ENCODE data around the gene TXNRD2.
A peak's percentile ranks its signal among the peaks of the same experiment; 100 is the strongest.

TXNRD2 gene
- total RNA-seq = 11.6 to 18.2 reads per million in 2 experiments

DNA sequence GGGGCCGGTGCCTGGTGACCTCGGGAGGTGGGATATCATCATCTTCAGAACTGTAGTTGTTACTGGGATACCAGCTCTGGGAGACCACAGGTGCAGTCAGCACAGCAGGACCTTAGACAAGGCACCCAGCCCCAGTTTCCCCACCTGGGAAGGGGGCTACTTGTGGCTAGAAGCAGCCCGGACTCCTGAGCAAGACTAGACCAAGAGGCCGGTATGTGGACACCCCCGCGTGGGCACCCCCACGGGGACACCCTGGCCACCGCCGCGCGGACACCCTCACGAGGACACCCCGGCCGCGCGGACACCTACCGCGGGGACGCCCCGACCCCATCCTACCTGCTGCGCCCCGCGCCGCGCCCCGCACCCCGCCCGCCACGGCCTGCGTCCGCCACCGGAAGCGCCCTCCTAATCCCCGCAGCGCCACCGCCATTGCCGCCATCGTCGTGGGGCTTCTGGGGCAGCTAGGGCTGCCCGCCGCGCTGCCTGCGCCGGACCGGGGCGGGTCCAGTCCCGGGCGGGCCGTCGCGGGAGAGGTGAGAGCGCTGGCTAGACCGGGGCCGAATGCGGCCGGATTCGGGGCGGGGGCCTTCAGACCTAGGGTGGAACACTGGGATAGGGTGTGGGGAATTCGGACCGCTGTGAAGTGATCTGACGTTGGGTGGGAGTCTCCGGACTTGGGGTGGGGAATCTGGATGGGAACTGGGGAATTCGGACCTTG is at the start of gene TXNRD2, which contains the start of gene COMT:
Gene TXNRD2 (minus strand): TSS at position 454 of the 718 bp plus-strand sequence. CDS start 15 bp downstream, at position 439.
Gene COMT (plus strand): TSS at position 408 of the 718 bp plus-strand sequence. CDS start 20,755 bp downstream, outside the sequence.
- DNase-seq (ENCODE audit: low read depth) = peak; percentile 48

DNA sequence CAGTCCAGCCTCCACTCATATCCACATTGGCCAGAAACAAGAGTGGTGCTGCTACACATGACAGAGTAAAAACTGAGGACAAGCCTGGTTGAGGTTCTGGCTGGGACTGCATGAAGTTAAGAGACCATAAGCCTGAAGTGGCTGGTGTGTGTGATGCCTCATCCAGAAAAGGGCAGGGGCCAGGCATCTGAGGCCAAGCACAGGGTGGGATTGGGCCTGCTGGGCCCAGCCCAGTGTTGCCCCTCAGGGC is 49.7 kb upstream of the TXNRD2 start:
- DNase-seq (ENCODE audit: low read depth) = no peak

DNA sequence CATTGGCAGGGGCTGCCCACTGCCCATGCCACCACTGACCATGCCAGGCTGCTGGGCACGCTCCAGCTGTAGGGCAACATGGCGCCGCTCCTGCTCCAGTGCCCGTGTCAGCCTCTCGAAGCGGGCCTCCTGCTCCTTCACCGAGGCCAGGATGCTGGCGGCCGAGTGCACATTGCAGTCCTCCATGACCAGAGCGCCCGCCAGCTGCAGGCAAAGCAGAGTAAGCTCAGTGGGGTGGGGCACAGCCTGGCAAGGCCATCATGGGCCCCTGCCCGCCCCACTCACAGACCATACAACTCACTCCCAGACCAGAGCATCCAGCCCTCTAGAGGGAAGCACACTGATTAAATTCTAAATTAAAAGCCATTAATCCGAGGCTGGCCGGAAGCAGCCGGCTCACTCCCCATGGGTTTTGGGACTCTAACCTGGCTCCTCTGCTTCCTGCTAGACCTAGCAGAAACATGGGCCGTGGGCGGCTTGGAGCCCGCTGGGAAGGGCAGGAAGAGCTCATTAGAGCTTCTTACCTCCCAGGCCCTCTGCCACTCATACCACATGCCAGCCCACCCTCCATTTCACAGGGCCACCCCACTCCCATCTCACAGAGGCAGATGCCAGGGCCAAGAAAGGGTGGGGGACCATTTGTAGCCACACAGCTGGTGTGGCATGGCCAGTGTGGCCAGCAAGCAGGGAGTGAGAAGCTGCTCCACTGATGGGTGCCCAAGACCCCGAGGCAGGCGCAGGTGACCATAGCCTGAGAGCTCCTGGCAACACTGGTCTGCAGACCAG is 49.2 kb upstream of the TXNRD2 start:
- DNase-seq (ENCODE audit: low read depth) = no peak

DNA sequence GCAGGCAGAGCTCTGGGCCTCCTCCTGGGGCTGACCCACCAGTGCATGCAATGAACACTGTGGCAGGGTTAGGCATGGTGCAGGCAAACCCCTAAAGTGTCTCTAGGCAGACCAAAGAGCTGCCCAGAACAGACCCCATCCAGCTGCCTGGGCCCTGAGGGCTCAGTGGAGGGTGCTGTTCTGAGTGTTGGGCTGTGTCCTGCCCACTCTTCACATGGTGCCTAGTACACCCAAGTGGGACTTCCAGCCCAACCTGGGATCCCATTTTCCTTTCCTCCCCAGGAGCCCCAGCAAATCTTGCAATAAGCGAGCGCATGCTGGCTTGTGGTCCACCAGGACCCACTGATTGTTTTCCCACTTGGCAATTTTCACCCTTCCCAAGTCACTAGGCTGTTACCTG is 48.6 kb upstream of the TXNRD2 start:
- DNase-seq (ENCODE audit: low read depth) = no peak

DNA sequence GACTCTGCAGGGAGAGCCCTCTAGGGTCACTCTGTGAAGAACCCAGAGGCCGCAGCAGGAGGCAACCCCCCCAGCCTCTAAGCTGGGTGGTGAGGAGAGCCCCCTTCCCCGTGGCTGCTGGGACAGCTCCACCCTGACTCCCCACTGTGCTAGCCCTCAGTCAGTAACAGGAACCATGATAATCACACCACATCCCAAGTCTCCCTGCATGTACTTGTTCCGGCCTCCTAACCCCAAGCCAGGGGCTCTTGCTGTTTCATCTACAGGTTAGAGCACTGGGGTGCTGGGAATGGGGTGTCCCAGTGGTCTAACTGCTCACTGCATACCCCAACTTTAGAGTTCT is 48.1 kb upstream of the TXNRD2 start:
- DNase-seq (ENCODE audit: low read depth) = no peak

DNA sequence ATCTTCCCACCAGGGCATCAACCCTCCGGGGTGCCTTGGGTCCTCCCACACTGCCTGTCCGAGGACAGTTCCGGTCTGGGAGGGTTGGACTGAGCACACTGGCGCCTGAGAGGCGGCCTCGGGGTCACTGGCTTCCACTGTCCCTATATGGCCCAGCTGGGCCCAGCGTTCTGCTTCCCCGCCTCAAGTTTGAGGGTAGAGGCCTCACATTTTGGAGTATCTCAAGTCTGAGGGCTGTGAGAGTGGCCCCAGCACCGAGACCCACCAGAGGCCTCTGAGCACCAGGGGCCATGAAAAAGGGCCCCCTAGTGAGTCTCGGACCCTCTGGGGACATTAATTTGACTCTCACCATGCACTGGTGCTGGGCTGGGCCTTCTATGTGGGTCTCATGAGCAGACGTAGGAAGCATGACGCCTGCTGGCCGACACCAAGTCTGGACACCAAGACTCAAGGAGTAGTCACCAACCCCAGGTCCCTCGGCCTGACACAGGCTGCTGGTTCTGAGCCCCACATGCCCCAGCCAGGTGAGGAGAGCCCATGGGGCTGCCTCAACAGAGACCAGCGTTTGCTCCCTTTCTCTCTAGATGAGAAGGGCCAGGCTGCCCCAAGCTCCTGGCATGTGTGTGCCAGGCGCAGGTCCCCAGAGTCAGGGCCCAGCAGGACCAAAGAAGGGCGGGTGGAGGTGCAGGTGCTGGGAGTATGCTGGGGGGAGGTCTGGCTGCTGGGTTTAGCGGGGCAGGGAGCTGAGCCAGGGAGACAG is 47.5 kb upstream of the TXNRD2 start:
- no peak for DNase-seq (ENCODE audit: low read depth)

DNA sequence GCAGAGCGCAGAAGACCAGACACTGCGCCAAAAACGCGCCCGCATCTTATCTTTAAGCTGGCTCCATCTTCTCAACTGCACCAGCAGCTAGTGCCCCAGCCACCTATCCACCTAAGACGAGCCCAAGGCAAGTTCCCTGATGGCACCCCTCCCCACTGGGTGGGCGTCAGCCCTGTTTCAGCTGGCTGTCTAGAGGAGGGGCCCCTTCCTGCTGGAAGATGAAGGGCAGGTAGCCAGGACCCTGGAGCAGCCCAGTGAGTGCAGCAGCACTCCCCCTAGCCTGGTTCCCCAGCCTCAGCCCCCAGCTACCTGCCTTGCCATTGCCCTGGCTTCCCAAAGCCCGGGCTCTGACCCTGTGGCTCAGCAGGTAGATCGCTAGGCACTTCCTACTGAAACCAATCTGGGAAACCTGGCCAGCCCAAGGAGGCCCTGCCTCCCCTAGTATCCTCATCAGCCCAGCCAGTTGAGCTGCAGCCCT is 46.8 kb upstream of the TXNRD2 start:
- DNase-seq (ENCODE audit: low read depth) = no peak

DNA sequence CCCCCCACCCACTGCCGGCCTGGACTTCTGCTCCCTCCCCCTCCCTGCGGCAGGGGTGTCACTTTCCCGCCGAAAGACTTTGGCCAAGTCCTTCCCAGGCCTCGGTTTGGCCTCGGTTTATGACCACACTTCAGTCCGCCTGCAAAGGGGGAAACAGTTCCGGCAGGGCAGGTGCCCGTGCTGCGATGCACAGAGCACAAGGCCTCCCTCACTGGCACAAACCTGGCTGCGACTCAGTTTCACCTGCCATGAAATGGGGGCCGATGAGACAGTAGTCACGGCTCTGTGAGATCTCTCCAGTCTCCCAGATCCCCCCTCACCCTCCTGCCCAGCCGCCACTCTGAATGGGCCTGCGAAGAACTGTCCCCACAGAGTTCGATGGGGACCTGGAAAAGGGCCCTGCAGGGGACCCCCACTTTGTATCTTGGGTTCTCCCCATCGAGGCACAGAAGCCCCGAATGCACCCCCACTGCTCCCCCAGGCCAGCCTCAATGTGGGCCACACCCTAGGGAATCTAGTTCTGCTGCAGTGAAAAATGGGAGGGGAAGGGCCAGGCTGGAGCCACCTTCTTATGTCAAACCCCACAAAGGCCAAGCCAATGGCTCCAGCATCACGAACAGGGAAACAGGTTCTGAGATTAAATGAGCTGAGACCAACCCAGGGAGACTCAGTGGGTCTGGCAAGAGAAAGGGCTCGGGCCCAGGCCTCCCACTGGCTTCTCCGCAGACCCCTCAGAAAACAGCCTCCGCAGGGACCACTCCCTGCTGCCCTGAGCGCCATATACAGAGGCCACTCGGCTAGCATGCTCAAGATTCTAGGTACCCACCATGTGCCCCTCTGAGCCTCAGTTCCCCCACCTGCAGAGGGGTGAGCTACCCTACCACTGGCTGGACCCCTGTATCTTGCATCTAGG is 46.0 kb upstream of the TXNRD2 start:
- no peak for DNase-seq (ENCODE audit: low read depth)

DNA sequence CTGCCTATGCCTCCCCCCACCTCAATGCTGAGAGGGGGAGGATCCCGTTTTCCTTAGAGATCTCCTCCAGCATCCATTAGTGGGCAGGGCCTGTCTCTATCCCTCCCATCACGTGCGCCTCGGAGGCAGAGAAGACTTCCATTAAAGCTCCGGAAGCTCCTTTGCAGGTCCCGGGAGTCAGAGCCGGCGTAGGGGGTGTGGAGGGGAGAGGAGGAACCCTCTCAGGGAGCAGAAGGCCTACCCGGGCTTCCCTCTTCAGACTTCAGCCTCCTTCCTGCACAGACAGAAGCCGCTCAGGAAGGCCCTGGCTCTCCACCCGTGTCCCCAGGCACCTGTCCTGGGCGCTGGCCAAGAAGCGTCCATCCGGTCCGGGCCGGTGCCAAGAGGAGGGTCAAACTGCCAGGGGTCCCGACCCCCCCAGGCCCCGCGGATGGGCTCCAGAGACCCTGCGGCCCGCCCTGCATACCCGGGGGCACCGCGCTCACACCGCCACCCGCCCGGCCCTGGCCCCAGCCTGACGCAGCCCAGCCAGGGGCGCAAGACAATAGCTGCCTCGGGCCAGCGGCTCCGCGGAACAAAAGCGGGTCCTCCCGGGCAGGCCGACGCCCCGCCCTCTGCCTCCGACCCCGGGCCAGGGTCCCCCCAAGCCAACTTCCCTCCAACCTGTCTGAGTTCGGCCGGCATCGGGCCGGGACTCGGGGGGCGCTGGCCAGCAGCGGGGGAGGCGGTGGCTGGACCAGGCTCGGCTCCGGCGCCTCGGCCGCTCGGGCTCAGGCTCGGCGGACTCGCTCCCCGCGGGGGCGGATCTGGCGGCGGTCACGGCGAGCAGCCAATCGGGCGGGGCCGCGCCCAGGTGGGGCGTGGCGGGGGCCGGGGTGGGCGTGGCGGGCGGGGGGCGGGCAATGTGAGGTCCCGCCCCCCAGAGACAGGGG is 45.1 kb upstream of the TXNRD2 start:
- peak; percentile 34 for DNase-seq (ENCODE audit: low read depth)

DNA sequence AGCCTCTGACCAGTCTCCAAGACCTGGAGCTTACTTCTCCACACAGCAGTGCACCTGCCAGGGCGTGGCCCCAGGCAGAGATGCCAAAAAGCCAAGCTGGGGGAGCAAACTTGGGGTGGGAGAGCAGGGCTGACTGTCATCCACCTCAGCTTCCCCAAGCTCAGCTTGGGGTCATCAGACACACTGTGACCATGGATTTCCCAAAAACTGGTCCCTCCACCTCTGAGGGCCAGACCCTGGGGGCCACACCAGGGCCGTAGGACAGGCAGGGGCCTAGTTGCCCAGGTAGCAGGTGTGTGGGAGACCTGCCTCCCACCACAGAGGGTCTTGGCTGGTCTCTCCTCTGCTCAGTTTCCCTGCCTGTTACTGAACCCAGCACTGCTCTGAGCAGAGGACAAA is 44.4 kb upstream of the TXNRD2 start:
- no peak for DNase-seq (ENCODE audit: low read depth)

DNA sequence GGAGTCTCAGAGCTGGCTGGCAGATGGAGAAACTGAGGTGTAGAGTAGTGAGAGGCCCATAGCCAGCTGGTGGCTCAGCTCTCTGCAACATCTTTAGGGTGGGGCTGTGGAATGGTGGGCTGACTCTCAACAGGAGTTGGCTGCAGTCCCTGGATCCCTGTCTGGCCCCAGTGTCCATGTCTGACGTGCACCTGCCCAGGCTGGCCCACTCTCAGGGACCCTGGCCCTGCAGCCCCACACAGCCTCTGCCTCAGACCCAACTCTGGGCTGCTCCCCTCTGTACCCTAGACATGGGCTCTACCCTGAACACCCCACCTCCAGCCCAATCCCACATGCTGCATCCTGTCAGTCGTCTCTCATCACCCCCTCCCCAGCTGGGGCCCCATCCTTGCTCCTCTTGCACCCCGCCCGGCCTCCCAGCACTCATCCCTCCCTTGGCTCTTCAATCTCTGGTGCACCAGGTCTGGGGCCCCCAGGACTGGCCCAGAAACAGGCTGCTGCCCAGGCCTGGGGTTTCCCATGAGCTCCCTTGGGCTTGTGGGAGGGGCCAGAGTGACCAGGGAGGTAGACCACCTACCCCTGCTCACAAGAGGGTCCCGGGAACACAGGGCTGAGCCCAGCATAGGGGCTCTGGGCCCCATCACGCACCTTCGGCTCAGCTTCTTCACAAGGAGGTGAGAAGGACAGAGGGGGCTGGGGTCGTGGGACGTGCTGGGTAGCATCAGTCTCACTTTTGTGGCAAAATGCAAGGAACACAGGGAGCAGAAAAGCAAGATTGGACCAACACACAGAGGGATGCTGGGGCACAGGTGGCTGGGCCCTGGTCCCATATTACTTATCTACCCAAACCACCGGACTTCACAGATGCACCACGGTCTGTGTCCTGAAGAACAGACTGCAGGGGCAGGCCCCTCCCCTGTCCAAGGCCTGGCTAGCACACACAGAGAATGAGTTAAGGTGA is 43.5 kb upstream of the TXNRD2 start:
- DNase-seq (ENCODE audit: low read depth) = no peak

DNA sequence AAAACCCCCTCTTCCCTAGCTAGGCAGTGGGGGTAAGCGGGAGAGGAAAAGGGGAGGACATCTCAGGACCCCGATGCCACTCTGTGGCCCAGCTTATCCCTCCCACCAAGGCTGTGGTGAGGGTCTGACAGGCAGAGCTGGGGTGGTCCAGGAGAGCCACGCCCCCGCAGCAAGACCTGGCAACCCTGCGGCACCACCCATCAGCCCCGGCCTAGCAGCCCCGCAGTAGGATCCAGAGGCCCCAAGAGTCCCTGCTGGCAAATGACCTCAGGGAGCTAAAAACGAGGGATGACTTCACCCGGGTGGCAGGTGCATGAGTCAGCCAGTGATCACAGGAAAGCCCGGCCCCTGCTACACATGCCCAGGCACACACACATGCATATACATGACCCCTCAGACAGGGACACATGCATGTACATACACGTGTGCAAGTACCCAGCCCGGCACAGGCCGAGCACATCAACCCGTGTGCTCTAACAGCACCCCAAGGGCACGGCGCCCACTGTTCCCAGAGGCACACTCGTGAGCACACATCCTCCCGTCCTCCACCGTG is 42.7 kb upstream of the TXNRD2 start:
- no peak for DNase-seq (ENCODE audit: low read depth)

DNA sequence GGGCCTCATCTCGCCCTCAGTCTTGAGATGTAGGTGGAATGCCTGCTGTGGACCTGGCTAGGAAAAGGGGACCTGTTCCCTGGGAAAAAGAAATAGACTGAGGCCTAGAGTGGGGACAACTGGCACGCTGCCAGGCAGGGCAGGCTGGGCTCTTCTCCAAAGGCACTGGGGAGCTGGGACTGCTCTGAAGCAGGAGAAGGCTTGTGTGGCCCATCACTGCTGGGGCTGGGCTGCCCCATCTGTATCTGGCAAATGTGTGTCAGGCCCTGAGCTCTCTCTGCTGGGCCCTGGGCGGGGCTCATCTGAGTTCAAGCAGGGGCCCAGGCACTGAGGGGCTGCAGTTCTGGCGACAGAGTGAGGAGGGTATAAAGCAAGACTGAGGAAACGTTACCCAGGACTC is 42.1 kb upstream of the TXNRD2 start:
- DNase-seq (ENCODE audit: low read depth) = no peak

DNA sequence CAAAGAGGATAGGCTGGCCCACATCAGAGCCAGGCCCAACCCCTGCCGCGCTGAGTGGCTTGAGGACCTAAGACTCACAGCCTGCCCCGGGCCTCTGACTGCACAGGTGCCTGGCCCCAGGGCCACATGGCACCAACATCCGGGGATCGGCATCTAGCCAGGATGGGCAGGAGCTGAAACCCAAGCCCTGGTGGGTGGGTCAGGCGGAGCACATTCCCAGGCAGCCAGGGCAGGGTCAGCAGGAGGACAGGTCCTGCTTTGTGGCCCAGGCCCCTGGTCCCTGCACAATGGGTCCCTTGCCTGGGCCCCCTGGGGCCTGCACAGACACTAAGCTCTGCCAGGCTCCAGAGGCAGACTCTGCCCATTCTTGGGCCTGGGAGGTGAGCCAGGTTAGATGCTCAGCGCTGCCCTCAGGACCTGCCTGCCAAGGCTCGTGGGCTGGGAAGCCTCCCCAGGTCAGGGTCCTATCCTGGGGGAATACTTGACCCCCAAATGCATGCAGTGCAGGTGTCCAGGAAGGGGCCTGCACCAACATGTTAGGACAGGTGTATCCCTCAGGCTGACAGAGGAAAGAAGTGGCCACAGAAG is 41.5 kb upstream of the TXNRD2 start:
- no peak for DNase-seq (ENCODE audit: low read depth)

DNA sequence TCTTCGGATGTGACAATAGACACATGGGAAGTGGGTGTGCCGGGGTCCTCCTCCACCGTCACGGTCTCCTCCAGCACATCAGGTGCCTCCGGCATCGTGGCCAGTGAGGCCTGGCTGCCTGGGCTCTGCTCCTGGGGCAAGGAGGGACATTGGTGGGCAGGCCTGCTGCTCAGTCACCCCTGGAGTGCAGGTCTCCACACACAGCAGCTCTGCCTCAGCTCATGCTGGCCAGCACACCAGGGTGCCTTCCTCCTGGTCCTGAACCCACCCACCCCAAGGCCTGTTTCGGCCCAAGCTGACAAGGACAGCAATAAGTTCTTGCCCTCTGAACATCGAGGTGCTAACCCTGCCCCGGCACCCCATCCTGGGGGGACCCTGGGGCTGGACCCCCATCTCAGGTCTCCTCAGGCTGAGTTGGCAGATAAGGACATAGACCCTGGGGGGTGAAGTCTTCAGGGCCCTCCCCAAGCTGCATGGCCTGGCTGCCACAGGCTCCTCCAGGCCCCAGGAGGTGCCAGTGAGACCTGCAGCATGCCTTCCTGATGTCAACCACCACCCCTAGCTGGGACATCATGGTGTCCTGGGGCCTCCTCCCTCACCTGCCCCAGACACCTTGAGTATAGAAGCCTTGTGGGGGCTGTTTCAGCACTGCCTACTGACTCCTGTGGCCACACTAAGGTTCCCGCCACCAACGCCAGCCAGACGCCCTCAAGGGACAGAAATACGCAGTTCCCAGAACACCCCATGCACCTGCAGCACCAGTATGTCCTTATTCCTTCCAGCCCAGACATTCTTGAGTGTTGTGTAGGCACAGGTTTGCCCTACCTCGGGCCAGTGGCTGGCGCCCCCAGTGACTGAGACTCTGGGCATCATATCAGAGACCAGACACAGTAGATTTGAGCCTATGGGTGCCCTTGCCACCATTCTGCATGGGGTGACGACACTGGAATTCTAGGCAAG is 40.6 kb upstream of the TXNRD2 start:
- DNase-seq (ENCODE audit: low read depth) = no peak

DNA sequence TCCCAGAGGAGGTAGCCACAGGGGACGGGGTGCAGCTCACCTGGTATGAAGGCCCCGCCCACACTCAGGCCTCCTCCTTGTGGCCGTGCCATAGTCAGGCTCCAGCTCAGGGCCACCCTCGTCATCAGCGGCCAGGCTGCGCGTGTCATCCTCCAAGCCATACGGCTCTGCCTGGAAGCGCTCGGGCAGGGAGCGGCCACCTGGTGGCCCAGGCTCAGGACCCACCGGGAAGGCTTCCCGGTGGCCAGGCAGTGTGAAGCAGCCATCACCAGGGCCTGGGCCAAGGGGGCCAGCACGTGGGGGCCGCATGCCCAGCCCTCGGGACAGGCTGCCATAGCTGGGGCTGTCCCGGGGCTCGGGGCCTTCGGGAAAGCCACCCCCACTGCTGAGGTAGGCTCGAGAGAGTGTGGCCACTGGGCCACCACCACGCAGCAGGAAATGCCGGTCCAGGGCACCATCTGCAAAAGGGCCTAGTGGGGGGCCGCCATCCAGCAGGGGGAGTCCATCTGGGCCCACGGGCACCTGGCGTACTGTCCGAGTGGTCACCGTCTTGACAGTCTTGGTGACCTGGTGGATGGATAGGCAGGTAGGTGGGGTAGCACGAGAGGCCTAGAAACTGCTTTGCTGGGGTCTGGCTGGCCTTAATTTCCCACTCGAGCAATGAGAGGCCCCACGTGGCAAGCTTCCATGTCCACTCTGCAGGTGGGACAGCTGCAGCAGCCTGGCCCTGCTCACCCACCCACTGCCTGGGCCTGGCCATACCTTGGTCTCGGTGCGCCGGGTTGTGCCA is 39.7 kb upstream of the TXNRD2 start:
- DNase-seq (ENCODE audit: low read depth) = no peak

DNA sequence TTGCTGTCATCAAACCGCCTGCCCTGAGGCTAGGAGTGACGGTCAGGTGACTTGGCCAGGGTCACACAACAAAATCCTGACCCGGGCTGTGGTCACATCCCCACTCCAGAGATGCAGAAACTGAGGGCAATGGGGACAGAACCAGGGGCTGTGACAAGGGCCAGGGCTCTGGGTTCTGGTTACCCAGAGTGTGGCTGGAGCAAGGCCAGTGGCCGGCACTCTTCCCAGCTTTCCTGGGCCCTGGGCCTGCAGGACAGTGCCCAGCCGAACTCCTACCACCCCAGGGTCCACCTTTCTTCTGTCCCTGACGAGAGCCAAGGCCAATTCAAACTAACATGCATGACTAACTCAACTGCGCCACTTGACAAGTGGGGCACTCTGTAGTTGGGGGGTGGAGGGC is 39.1 kb upstream of the TXNRD2 start:
- DNase-seq (ENCODE audit: low read depth) = no peak
